K562 (cell line): ENCODE data around the gene LSM4. TPM values are rescaled to one million over a fixed set of nuclear protein-coding genes. Genes with fewer than 3 reads are reported as not detected.

Experiments used
- CBFA2T2 ChIP-seq: fragments of 450-650 bp; conservative IDR thresholded peaks from 2 replicates; pipeline ENCODE4 v1.6.1; 2017; ENCODE audit warnings: mild to moderate bottlenecking
- CREB1 ChIP-seq, 2 experiments: sonication (generic) in 1 of 2; formaldehyde crosslinking in 1 of 2; IDR thresholded peaks; 2 replicates each; pipeline versions ENCODE4 v1.6.1 to v1.8.0; 2012 to 2022; ENCODE audit warnings: inconsistent platforms in 1 of 2, mild to moderate bottlenecking in 1 of 2, missing genetic modification reagents in 1 of 2, moderate library complexity in 1 of 2
- CREM ChIP-seq: IDR thresholded peaks from 2 replicates; pipeline ENCODE4 v1.6.1; 2014; ENCODE audit warnings: antibody characterized with exemption, low read depth
- EZH2 ChIP-seq: IDR thresholded peaks from 2 replicates; pipeline ENCODE4 v1.6.1; 2012; ENCODE audit warnings: low read depth, mild to moderate bottlenecking, inconsistent platforms, low read length, borderline replicate concordance
- FIP1L1 ChIP-seq: fragments of 200-400 bp; formaldehyde crosslinking; IDR thresholded peaks from 2 replicates; pipeline ENCODE4 v1.6.1; 2018; ENCODE audit warnings: mild to moderate bottlenecking, low read depth, low read length; ENCODE audit not compliant: poor library complexity, severe bottlenecking
- GABPB1 ChIP-seq: sonication (generic); formaldehyde crosslinking; IDR thresholded peaks from 2 replicates; pipeline ENCODE4 v1.8.0; 2022; ENCODE audit warnings: mild to moderate bottlenecking, missing genetic modification reagents
- GTF2A2 ChIP-seq: IDR thresholded peaks from 2 replicates; pipeline ENCODE4 v1.6.1; 2016; ENCODE audit warnings: mild to moderate bottlenecking, missing genetic modification characterization, missing compliant biosample characterization
- HNRNPUL1 ChIP-seq: fragments of 200-400 bp; formaldehyde crosslinking; IDR thresholded peaks from 2 replicates; pipeline ENCODE4 v1.6.1; 2017; ENCODE audit warnings: low read length
- KDM2B ChIP-seq: fragments of 250-450 bp; sonication (Bioruptor Pico); IDR thresholded peaks from 2 replicates; pipeline ENCODE4 v1.8.0; 2021; ENCODE audit warnings: mild to moderate bottlenecking, moderate library complexity
- MED1 ChIP-seq: sonication (generic); formaldehyde crosslinking; IDR thresholded peaks from 2 replicates; pipeline ENCODE4 v1.8.1; 2023; ENCODE audit warnings: missing genetic modification reagents, borderline replicate concordance
- RBM25 ChIP-seq: fragments of 200-400 bp; formaldehyde crosslinking; IDR thresholded peaks from 2 replicates; pipeline ENCODE4 v1.6.1; 2018; ENCODE audit warnings: low read length, low read depth, moderate library complexity; ENCODE audit not compliant: severe bottlenecking
- SETDB1 ChIP-seq: IDR thresholded peaks from one replicate; pipeline ENCODE4 v1.6.1; 2012; ENCODE audit warnings: low read length, control low read depth, inconsistent platforms
- SRF ChIP-seq, 2 experiments: fragments of 250-450, 450-650 bp in 1 of 2; sonication (Bioruptor Pico) in 1 of 2; sonication (generic) in 1 of 2; formaldehyde crosslinking; IDR thresholded peaks; 2 replicates each; pipeline versions ENCODE4 v1.5.0 to v1.5.1; 2020 to 2022; ENCODE audit warnings: mild to moderate bottlenecking in 1 of 2, missing genetic modification reagents in 1 of 2
- ZFX ChIP-seq: sonication (generic); formaldehyde crosslinking; IDR thresholded peaks from 2 replicates; pipeline ENCODE4 v1.8.0; 2022; ENCODE audit warnings: mild to moderate bottlenecking, missing genetic modification reagents, moderate library complexity
- polyA plus RNA-seq, 8 experiments: library from polyadenylated mRNA; depleted of rRNA in 4 of 8; stranded (reverse) in 5 of 8; unstranded in 3 of 8; fragments of >200 nt; fragmentation: Nextera tagmentation in 2 of 8; fragmentation: Illumina TruSeq in 1 of 8; extraction: Ambion mirVana in 2 of 8; extraction: Trizol in 1 of 8; gene quantifications; 2 replicates each; pipeline versions ENCODE4 v1.2.1 to v1.2.3, GENCODE V29; 2011 to 2014; ENCODE audit warnings: inconsistent platforms in 1 of 8, missing spikeins in 1 of 8
- total RNA-seq, 7 experiments: library from RNA; depleted of rRNA in 6 of 7; stranded (reverse); fragments of >200 nt in 6 of 7; fragmentation: Illumina TruSeq in 2 of 7; extraction: Trizol in 2 of 7; gene quantifications; 2 replicates each; pipeline versions ENCODE4 v1.2.1 to v1.2.3, GENCODE V29; 2011 to 2021; ENCODE audit warnings: low replicate concordance in 1 of 7
- TF ChIP-seq, protein P1 (sequence below): sonication (generic); formaldehyde crosslinking; IDR thresholded peaks from 2 replicates; pipeline ENCODE4 v1.8.0; 2023; ENCODE audit warnings: mild to moderate bottlenecking, missing genetic modification reagents
- TF ChIP-seq, protein P2 (sequence below): fragments of 450-650 bp; formaldehyde crosslinking; IDR thresholded peaks from 2 replicates; pipeline ENCODE4 v1.4.0; 2020; ENCODE audit warnings: mild to moderate bottlenecking, moderate library complexity
- TF ChIP-seq, protein P3 (sequence below), 2 experiments: IDR thresholded peaks; 2 replicates each; pipeline ENCODE4 v1.6.1; 2012; ENCODE audit warnings: improper control_type of control experiment in 2 of 2, low read depth in 2 of 2, low read length in 2 of 2, borderline replicate concordance in 1 of 2

The LSM4 gene
- total and polyA plus RNA-seq, 9 of the 15 experiments (the other 6 are each of a cell fraction or from before 2014, with no cell fraction given), result 11.9 to 763 (median 202) TPM

DNA sequence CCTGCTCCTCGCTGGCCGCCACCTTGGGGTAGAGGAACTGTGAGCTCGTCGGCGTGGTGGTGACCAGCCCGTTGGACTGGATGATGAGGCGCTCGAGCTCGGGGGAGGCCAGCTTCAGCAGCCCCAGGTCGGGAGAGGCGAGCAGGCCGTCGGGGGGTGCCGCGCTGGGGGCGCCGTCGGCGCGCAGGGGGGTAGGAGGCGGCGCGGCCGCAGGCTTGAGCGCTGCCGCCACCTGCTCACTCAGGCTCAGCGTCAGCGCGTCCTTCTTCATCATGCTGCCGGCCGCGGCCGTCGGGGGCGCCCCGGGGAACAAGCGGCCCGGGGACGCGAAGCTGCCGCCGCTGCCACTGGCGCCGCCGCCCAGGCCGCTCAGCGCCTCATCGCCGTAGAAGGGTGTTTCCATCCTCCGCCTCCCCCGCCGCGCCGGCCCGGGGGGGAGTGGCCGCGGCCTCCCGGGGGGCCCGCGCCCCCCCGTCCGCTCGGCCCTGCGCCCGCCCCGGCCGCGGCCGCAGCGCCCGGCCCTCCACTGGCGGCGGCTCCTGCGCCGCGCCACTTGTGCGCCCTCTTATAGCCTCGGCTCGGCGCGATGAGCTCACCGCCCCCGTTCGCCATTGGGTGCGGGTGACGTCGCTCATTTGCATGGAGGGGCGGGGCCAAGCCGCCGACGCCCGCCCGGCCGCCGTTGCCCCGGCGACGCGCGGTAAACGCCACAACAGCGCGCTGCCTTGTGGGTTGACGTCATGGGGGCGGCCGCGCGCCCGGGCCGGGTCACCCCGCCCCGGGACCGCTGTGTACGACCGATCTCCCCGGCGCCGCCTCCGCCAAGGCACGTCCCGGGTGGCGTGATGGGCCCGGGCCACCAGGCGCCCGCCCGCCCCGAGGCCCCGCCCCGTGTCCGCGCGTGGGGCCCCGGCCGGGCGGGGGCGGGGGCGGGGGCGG is 41.5 kb downstream of the LSM4 start, which contains the start of gene JUND (continued):
- TF ChIP-seq CREM (peak; percentile 92), GABPB1 (peak; percentile 74), CREB1 (IDR thresholded peaks at IDR 0.05) (peak; percentile 84), CREB1 (CRISPR knock-in tag; IDR thresholded peaks at IDR 0.05) (peak; percentile 91), HNRNPUL1 (no peak), KDM2B (CRISPR knock-in tag) (0 out of 2 replicates have a peak, but pooled peaks have one; percentile 43), CBFA2T2 (no peak), EZH2 (no peak), GTF2A2 (tag) (peak; percentile 77), SETDB1 (no peak), SRF (CRISPR knock-in tag; IDR thresholded peaks at IDR 0.05) (peak; percentile 14 to 50; a peak in 2 of 4 replicates), ZFX (CRISPR knock-in tag) (peak; percentile 74), FIP1L1 (peak; percentile 98), MED1 (CRISPR knock-in tag) (peak; percentile 35; the same call in 1 of the 2 replicates), RBM25 (peak; percentile 98)
- TF ChIP-seq, protein P1, sequence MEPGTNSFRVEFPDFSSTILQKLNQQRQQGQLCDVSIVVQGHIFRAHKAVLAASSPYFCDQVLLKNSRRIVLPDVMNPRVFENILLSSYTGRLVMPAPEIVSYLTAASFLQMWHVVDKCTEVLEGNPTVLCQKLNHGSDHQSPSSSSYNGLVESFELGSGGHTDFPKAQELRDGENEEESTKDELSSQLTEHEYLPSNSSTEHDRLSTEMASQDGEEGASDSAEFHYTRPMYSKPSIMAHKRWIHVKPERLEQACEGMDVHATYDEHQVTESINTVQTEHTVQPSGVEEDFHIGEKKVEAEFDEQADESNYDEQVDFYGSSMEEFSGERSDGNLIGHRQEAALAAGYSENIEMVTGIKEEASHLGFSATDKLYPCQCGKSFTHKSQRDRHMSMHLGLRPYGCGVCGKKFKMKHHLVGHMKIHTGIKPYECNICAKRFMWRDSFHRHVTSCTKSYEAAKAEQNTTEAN (CRISPR knock-in tag), result no peak
- TF ChIP-seq, protein P2, sequence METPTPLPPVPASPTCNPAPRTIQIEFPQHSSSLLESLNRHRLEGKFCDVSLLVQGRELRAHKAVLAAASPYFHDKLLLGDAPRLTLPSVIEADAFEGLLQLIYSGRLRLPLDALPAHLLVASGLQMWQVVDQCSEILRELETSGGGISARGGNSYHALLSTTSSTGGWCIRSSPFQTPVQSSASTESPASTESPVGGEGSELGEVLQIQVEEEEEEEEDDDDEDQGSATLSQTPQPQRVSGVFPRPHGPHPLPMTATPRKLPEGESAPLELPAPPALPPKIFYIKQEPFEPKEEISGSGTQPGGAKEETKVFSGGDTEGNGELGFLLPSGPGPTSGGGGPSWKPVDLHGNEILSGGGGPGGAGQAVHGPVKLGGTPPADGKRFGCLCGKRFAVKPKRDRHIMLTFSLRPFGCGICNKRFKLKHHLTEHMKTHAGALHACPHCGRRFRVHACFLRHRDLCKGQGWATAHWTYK (CRISPR knock-in tag), result peak; percentile 75
- TF ChIP-seq, protein P3, sequence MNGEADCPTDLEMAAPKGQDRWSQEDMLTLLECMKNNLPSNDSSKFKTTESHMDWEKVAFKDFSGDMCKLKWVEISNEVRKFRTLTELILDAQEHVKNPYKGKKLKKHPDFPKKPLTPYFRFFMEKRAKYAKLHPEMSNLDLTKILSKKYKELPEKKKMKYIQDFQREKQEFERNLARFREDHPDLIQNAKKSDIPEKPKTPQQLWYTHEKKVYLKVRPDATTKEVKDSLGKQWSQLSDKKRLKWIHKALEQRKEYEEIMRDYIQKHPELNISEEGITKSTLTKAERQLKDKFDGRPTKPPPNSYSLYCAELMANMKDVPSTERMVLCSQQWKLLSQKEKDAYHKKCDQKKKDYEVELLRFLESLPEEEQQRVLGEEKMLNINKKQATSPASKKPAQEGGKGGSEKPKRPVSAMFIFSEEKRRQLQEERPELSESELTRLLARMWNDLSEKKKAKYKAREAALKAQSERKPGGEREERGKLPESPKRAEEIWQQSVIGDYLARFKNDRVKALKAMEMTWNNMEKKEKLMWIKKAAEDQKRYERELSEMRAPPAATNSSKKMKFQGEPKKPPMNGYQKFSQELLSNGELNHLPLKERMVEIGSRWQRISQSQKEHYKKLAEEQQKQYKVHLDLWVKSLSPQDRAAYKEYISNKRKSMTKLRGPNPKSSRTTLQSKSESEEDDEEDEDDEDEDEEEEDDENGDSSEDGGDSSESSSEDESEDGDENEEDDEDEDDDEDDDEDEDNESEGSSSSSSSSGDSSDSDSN (IDR thresholded peaks at IDR 0.05; ENCODE audit: borderline replicate concordance in 1 of 2, low read depth in 2 of 2, low read length in 2 of 2), result peak; percentile 96 to 97
